Measurements from ENCODE around the gene CACNA1F.
A peak's percentile ranks its signal among the peaks of the same experiment; 100 is the strongest.

CACNA1F gene

GRCh38 chrX:49189606-49190005 lies 43.5 kb downstream of the CACNA1F start:
- DNase-seq (ENCODE audit: low read depth in 1 of 2, low spot score in 1 of 2): no peak
- no peak for TF ChIP-seq SPI1 (IDR thresholded peaks at IDR 0.05; ENCODE audit: borderline replicate concordance, low read depth)
- no peak for TF ChIP-seq REST (IDR thresholded peaks at IDR 0.05; ENCODE audit: insufficient replicate concordance, low read depth)
- no peak for TF ChIP-seq POLR2AphosphoS5 (IDR thresholded peaks at IDR 0.05; ENCODE audit: low read depth)
- TF ChIP-seq CTCF (IDR thresholded peaks at IDR 0.05; ENCODE audit: insufficient read depth, low read length): no peak
- no peak for TF ChIP-seq GABPA (IDR thresholded peaks at IDR 0.05; ENCODE audit: low read depth)
- H3K27ac ChIP-seq (replicated peaks): peak overlapping the region; percentile 17
- H3K4me3 ChIP-seq (replicated peaks; ENCODE audit: insufficient read depth, low read length): no peak overlapping the region
- H3K27me3 ChIP-seq (ENCODE audit: insufficient read depth, poor library complexity, severe bottlenecking): no peaks in the 10 kb centered on the region

- no peak for TF ChIP-seq SPI1 (IDR thresholded peaks at IDR 0.05; ENCODE audit: borderline replicate concordance, low read depth)
- TF ChIP-seq REST (IDR thresholded peaks at IDR 0.05; ENCODE audit: insufficient replicate concordance, low read depth): no peak
- no peak for TF ChIP-seq POLR2AphosphoS5 (IDR thresholded peaks at IDR 0.05; ENCODE audit: low read depth)
- TF ChIP-seq GABPA (IDR thresholded peaks at IDR 0.05; ENCODE audit: low read depth): no peak
- TF ChIP-seq CTCF (IDR thresholded peaks at IDR 0.05; ENCODE audit: insufficient read depth, low read length): no peak
- Histone ChIP-seq H3K4me3 (replicated peaks; ENCODE audit: insufficient read depth, low read length) (no peak overlapping the region), H3K27me3 (ENCODE audit: insufficient read depth, poor library complexity, severe bottlenecking) (no peaks in the 10 kb centered on the region), H3K27ac (replicated peaks) (no peak overlapping the region)
- no peak for DNase-seq (ENCODE audit: low read depth in 1 of 2, low spot score in 1 of 2)
Observed at GRCh38 chrX:49188468-49189076, 44.6 kb downstream of the CACNA1F start.

GRCh38 chrX:49187526-49187925 lies 45.6 kb downstream of the CACNA1F start:
- H3K27me3 ChIP-seq (ENCODE audit: insufficient read depth, poor library complexity, severe bottlenecking): no peaks in the 10 kb centered on the region
- no peak overlapping the region for H3K27ac ChIP-seq (replicated peaks)
- H3K4me3 ChIP-seq (replicated peaks; ENCODE audit: insufficient read depth, low read length): no peak overlapping the region
- TF ChIP-seq GABPA (IDR thresholded peaks at IDR 0.05; ENCODE audit: low read depth) (no peak), CTCF (IDR thresholded peaks at IDR 0.05; ENCODE audit: insufficient read depth, low read length) (no peak), REST (IDR thresholded peaks at IDR 0.05; ENCODE audit: insufficient replicate concordance, low read depth) (no peak), SPI1 (IDR thresholded peaks at IDR 0.05; ENCODE audit: borderline replicate concordance, low read depth) (no peak)
- DNase-seq (ENCODE audit: low read depth in 1 of 2, low spot score in 1 of 2): no peak

Measured in HL-60 (cell line).